Left forelimb (tissue), 1 donor: Measurements from ENCODE around the gene L3MBTL2.
"Not testable (repeated sequence)": the region's sequence is repeated elsewhere in the genome, so short reads cannot be mapped to it uniquely, and the experiment has no call there.

Experiments
- DNase-seq: peaks from one replicate; pipeline ENCODE4 v3.0.0-alpha.2; 2018; ENCODE audit warnings: low spot score

L3MBTL2 gene

GRCh38 chr22:41204992-41205900 lies at the start of gene L3MBTL2:
Gene L3MBTL2, plus strand, starts transcription at chr22:41205312. Its CDS starts 51 bp downstream, at chr22:41205363.
- DNase-seq, result peak; percentile 97

DNA sequence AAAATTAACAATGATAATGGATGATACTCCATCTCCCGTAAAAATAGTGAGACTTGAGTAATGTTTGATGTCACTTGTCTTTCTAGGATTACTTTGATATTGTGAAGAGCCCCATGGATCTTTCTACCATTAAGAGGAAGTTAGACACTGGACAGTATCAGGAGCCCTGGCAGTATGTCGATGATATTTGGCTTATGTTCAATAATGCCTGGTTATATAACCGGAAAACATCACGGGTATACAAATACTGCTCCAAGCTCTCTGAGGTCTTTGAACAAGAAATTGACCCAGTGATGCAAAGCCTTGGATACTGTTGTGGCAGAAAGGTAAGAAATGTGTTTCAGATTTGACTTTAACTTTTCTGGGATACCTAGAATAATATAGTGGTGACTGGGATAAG lies 48.0 kb upstream of the L3MBTL2 start:
- DNase-seq, result no peak

DNA sequence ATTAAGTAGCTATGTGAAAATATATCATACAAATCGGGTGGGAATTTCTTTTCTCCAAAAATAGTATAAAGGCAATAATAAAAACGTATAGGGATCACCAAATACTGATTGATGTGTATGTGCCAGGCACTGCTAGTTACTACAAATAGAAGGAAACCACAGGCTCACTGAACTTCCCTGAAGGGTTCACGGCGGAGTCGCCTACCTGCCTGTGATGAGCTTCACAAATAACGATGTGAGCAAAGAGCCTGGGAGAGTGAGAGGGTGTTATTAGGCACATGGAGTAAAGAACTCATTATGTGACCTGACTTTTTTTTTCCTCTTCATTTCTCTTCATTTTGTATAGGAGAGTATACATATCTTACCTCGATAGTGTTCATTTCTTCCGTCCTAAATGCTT lies 36.0 kb upstream of the L3MBTL2 start:
- no peak for DNase-seq

DNA sequence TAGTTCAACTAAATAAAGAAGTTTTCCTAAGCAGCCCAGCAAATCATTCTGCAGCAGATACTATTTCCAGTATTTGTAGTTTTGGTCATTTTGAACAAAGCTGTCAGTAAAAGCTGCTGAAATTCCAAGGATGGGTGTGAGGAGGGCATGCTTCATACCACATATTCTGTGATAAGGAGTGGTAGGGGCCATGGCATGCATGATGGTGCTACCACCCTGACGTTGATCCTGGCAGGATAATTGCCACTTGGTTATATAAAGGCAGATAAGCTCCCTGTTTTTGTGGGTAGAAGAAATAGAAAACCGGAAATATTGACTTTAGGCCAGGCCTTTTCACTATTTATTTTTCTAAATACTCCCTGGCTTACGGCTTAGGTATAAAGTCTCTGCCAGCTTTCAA lies 33.1 kb upstream of the L3MBTL2 start:
- no peak for DNase-seq

- DNase-seq, result no peak
Observed at GRCh38 chr22:41175546-41175945, 29.6 kb upstream of the L3MBTL2 start.

DNA sequence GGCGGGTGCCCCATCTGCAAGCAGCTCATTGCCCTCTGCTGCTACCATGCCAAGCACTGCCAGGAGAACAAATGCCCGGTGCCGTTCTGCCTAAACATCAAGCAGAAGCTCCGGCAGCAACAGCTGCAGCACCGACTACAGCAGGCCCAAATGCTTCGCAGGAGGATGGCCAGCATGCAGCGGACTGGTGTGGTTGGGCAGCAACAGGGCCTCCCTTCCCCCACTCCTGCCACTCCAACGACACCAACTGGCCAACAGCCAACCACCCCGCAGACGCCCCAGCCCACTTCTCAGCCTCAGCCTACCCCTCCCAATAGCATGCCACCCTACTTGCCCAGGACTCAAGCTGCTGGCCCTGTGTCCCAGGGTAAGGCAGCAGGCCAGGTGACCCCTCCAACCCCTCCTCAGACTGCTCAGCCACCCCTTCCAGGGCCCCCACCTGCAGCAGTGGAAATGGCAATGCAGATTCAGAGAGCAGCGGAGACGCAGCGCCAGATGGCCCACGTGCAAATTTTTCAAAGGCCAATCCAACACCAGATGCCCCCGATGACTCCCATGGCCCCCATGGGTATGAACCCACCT lies 28.0 kb upstream of the L3MBTL2 start:
- DNase-seq, result no peak

GRCh38 chr22:41177622-41178424 lies 27.3 kb upstream of the L3MBTL2 start:
- DNase-seq, result no peak

- no peak for DNase-seq
Observed at GRCh38 chr22:41178425-41178975, 26.6 kb upstream of the L3MBTL2 start.

- not testable (repeated sequence) for DNase-seq
Observed at GRCh38 chr22:41180362-41180761, 24.8 kb upstream of the L3MBTL2 start.

DNA sequence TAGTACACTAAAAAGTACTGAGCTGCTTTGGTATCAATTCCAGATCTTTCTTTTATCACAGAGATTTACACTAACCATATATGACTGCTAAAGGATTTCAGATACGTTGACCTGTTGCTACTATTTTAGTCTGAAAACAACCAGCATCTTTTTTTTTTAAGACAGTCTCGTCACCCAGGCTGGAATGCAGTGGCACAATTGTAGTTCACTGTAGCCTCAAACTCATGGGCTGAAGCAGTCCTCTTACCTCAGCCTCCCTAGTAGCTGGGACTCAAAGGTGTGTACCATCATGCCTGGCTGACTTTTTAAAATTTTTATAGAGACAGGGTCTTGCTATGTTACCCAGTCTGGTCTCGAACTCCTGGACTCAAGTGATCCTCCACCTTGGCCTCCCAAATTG lies 24.2 kb upstream of the L3MBTL2 start:
- no peak for DNase-seq

- DNase-seq, result no peak
Observed at GRCh38 chr22:41181349-41182241, 23.5 kb upstream of the L3MBTL2 start.

- no peak for DNase-seq
Observed at GRCh38 chr22:41184679-41185078, 20.4 kb upstream of the L3MBTL2 start.

- DNase-seq, result no peak
Observed at GRCh38 chr22:41191467-41191866, 13.6 kb upstream of the L3MBTL2 start.

DNA sequence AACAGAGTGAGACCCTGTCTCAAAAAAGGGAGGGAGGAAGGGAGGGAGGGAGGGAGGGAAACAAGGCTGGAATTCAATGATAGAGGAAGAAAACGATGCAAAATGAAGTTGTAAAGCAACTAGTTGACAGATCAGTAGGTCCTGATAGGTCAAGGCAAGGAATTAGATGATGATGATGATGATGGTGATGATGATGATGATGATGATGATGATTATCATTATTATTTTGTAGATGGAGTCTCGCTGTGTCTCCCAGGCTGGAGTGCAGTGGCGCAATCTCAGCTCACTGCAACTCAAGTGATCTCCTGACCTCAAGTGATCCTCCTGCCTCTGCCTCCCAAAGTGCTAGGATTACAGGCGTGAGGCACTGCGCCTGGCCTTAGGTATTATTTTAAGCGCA lies 11.3 kb upstream of the L3MBTL2 start:
- DNase-seq, result no peak

- peak; percentile 91 for DNase-seq
Observed at GRCh38 chr22:41197038-41197972, 7.8 kb upstream of the L3MBTL2 start.

- no peak for DNase-seq
Observed at GRCh38 chr22:41198027-41198580, 7.0 kb upstream of the L3MBTL2 start.

DNA sequence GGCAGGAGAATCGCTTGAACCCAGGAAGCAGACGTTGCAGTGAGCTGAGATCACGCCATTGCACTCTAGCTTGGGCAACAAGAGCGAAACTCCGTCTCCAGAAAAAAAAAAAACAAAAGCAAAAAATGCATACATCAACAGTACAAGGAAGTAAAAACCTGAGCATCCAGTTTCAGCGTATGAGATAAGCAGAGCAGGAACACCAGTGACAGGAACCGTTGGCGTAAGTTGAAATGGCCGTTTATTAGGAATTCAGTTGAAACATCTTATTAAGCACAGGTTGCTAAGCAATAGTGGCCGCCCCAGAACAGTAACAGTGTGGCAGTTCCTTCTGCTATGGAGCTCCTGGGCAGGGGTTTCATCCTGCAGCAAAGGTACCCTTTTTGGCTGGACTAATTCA lies 4.0 kb upstream of the L3MBTL2 start:
- DNase-seq, result no peak

GRCh38 chr22:41203118-41203517 lies 2.0 kb upstream of the L3MBTL2 start:
- DNase-seq, result no peak

- no peak for DNase-seq
Observed at GRCh38 chr22:41204066-41204465, 1.0 kb upstream of the L3MBTL2 start.

GRCh38 chr22:41206719-41207118 lies 1.6 kb downstream of the L3MBTL2 start:
- no peak for DNase-seq
